Stimulated activated CD4-positive, alpha-beta T cell treated with anti-CD3 and anti-CD28 coated beads, TNF-alpha, amount 100 ng/mL, for 48 hours (primary cell): ENCODE measurements around the gene DSCAM.

Experiments
- DNase-seq, 3 donors: peaks; one replicate each; pipeline ENCODE4 v3.0.0-alpha.2; 2020; ENCODE audit warnings: low read depth in 3 of 3

The DSCAM gene

GRCh38 chr21:40658311-40658710 lies 188.6 kb downstream of the DSCAM start:
- no peak for DNase-seq

DNA sequence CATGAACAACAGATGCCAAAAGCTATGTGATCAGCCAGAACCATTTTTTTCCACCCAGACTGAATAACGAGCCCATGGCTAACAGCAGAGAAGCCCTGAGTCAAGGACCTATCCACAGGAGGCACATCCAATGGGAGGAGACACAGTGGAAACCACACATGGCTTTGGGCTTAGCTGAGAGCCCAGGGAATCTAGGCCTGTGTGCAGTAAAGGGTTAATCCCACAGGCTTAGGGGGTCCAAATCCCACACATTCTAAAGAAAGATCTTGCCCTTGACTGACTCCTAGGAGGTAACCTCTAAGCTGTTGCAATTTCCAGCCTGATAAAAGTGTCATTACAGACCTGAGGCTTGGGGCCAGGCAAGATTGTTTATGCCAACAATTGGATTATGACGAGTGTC lies 194.5 kb downstream of the DSCAM start:
- DNase-seq = no peak

GRCh38 chr21:40647706-40648105 lies 199.3 kb downstream of the DSCAM start:
- DNase-seq = no peak

DNA sequence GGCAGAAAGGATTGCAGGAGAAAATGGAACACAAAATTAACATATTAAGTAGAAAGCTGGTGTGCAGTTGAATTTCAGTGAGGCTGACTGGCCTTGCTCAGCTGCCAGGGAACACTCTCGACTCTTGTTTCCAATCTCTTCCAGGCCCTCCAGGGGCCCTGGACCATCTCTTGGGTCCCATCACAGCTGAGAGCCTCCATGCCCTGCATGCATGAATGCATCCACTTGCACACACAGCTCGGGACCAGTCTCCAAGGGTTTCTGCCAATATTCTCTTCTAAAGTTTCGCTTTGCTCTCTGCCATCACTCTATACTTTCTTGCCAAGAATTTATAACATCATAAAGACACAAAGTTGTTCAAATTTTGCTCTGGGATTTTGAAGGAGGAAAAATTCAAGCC lies 200.3 kb downstream of the DSCAM start:
- DNase-seq = no peak

DNA sequence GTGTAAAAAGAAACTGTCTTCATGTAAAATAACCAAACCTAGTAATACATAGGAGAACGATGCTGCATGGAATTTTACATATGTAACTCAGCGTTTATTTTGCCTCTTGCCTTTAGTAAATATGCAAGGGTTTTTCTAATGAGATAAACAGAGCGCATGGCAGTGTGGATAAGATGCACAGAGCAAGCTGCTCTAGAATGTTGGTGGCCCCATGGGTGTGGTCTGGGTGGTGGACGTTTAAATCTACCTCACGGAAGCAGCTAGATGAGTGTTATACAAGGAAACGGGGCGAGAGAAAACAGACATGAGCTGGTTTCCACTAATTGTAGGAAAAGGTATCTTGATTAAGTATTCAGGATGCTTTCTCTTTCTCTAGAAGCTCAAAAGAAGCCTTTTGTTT lies 205.9 kb downstream of the DSCAM start:
- DNase-seq = no peak

DNA sequence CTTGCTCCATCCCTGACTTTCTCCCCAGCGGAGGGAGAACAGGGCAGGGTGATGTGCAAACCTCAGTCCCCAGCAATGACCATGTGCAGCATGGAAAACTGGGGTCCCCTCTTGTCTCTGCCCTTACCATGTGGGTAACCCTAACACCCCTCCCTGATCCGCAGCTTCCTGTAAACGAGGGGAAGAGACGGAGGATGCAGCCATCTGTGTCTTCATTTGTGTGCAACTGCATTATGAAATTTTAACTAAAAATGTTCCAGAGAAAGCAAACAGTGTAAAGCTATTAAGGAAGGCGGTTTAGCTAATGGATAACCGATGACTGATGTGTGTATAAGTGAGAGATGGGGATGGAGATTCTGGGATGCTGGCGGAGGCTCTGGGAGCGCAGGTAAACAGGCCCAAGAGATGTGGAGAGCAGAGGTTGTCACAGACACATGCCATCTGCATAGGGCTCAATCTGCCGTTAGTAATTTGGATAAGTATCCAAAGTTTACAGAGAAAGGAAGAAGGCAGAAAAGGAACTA lies 206.6 kb downstream of the DSCAM start:
- DNase-seq = no peak

- no peak for DNase-seq
Observed at GRCh38 chr21:40639616-40640194, 207.3 kb downstream of the DSCAM start.

- no peak for DNase-seq
Observed at GRCh38 chr21:40638466-40639251, 208.3 kb downstream of the DSCAM start.

DNA sequence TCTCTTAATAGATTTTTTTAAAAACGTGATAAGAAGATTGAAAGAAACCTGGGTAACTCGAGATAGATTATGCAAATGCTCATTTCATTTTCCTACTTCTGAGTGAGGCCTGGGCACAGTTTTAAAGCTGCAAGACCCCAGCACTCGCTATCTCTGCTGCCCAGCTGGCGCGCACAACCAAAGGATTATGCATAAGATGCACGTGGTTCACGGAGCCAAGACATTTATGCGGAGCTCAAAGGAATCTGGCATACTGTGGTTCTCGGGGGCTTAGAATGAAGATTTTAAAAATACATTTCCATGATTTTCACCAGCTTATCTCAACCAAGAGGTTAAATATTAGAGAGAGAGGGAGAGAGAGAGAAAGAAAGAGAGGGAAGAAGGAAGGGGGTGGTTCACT lies 210.9 kb downstream of the DSCAM start:
- no peak for DNase-seq

DNA sequence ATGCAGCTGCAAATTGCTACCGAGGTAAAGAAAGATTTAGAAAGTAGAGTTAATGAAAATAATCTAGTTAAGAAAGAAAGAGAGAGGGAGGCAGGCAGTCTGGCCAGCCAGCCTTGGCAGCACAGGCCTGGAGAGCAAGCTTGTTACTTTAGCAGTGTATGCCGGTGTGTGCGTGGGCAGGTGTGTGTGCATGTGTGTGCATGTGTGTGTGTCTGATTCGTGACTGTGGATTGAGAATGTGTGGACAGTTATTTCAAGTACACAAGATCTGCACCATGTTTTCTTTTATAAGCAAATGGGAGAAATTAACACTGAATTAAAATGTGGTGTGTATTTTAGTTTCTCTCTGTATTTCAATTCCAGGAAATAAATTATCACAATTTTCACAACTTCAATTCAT lies 211.6 kb downstream of the DSCAM start:
- DNase-seq = no peak

GRCh38 chr21:40634141-40634540 lies 212.8 kb downstream of the DSCAM start:
- no peak for DNase-seq

DNA sequence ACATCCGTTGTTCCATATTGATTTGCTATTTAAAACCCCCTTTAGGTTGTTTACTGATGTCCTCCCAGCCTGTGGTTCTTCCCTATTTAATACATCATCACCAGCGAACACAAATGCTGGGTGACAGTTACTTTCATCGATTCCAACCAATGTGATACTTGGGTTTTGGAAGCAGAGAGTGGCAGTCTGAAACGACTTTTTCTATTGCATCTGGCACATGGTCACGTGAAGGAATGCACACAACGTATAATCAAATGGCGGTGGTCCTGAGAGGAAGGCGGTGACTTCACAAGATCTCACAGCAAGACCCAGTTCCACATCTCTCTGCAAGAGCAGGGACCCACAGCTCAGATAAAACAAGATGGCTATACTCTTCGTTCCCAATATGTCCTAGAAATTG lies 213.9 kb downstream of the DSCAM start:
- DNase-seq = no peak

- no peak for DNase-seq
Observed at GRCh38 chr21:40631211-40631610, 215.7 kb downstream of the DSCAM start.

- DNase-seq = no peak
Observed at GRCh38 chr21:40625991-40626390, 221.0 kb downstream of the DSCAM start.

GRCh38 chr21:40623528-40623927 lies 223.4 kb downstream of the DSCAM start:
- no peak for DNase-seq

- DNase-seq = no peak
Observed at GRCh38 chr21:40622531-40622930, 224.4 kb downstream of the DSCAM start.

GRCh38 chr21:40620386-40621145 lies 226.4 kb downstream of the DSCAM start:
- DNase-seq = no peak

DNA sequence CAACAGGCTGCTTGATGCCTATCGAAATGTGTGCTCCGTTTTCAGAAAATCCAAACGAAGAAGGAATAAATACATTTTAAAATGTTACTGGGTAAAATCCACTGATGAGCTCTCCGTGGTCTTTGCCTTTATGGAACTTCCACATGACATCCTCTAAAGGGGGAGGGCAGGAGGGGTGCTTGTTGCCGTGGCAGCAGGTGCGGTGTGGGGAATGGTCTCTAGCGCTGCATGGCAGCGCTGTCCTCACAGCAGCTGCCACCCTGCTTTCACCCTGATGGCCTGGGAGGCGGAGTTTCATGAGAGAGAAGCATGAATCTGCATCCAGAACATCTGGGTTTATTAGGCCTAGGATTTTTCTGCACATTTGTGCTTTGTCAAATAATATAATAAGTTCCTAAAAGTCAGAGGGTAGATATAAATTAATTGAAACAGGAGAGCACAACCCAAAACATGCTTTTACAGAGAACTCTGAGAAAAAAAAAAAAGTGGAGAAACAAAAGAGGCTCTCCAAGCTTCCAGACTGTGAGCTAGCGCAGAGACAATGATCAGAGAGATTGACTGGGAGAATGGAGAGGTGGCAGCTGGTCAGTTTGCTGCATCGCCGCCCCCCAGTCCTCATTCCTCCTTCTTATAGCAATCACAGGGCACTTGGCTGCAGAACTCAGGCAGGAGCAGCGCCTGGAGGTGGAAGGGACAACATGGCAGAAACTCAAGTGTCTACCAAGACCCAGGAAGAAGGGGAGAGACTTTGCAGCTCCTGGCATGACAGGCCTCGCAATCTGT lies 228.6 kb downstream of the DSCAM start:
- no peak for DNase-seq

DNA sequence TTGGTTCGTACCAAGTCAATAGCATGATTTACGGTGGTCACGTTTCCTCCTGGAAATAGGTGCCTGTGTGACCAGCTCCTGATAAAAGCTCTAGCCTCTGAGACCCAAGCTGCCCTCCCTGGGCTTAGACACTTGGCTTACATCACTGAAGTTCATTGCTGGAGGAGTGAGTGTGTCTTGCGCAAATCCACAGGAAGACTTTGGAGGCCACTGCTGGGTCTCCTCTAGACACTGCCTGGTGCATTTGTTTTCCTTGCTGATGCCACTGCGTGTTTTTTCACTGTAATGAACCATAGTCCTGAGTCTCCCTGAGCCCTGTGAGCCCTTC lies 230.6 kb downstream of the DSCAM start:
- no peak for DNase-seq

DNA sequence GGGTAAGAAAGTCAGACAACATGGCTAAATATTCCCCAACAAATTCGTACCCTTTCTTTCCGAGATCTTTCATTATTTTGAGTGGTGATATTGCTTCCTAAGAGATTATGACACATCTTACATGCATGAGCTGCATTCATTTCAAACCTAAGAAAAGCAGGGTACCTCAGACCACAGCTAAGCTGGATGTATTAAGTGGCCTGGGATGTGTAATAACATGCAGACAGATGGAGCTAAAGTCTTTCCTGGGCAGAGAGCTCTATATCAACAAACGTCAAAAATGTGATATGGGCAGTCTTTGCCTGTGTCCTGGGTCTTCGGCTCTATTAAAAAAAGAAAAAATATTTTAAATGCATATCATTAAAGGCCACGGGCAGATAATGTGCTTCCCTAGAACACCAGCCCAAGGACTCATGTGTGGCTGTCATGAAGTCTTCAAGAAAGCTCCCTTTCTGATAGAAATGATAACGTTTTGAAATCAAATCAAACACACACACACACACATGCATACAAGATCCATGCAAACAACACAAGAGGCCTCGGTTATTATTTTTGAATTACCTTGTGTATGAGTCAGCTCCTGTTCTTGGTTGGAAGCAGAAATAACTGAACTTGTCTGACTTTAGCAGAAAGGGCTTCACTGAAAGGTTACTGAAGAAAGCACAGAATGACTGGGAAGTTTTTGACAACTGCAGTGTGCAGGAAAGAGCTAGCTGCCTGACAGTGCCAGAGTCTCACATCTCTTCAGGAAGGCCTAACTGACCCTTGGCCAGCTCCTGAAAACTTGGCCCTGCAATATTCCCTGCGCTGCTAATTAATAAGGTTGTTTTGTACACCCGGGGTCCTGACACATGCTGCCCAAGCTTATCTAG lies 231.2 kb downstream of the DSCAM start:
- DNase-seq = no peak

- DNase-seq = no peak
Observed at GRCh38 chr21:40613546-40614030, 233.4 kb downstream of the DSCAM start.
